KMS-11 (cell line): ENCODE measurements around the gene FIGNL2.
"Not testable (repeated sequence)": the region's sequence is repeated elsewhere in the genome, so short reads cannot be mapped to it uniquely, and the experiment has no call there.

Source experiments
- H2AFZ ChIP-seq: fragments of 200-600 bp; sonication (generic); 2 replicates; pipeline ENCODE4 v1.6.1; 2016; ENCODE audit warnings: antibody characterized with exemption, mixed run types, low read depth
- H3K27ac ChIP-seq: fragments of 200-600 bp; sonication (generic); 2 replicates; pipeline ENCODE4 v1.6.1; 2016; ENCODE audit warnings: mild to moderate bottlenecking, mixed run types
- H3K27me3 ChIP-seq: fragments of 200-600 bp; sonication (generic); 2 replicates; pipeline ENCODE4 v1.6.1; 2017; ENCODE audit warnings: mild to moderate bottlenecking, low read depth, mixed run types, moderate library complexity; ENCODE audit not compliant: insufficient read depth
- H3K36me3 ChIP-seq: fragments of 200-600 bp; sonication (generic); 2 replicates; pipeline ENCODE4 v1.6.1; 2017; ENCODE audit warnings: mild to moderate bottlenecking, mixed run types; ENCODE audit not compliant: insufficient read depth
- H3K4me1 ChIP-seq: fragments of 200-600 bp; sonication (generic); 2 replicates; pipeline ENCODE4 v1.6.1; 2016; ENCODE audit warnings: mild to moderate bottlenecking, low read depth, mixed run types; ENCODE audit not compliant: poor library complexity, severe bottlenecking
- H3K4me2 ChIP-seq: fragments of 200-600 bp; sonication (generic); 2 replicates; pipeline ENCODE4 v1.7.0; 2016; ENCODE audit warnings: mild to moderate bottlenecking, mixed run types
- H3K4me3 ChIP-seq: fragments of 200-600 bp; sonication (generic); IDR thresholded peaks from 2 replicates; pipeline ENCODE4 v1.6.1; 2017; ENCODE audit warnings: low read depth, low read length, mixed read lengths; ENCODE audit not compliant: insufficient read depth
- H3K79me2 ChIP-seq: fragments of 200-600 bp; sonication (generic); 2 replicates; pipeline ENCODE4 v1.6.1; 2016; ENCODE audit warnings: low read depth, mixed run types; ENCODE audit not compliant: insufficient read depth
- H3K9ac ChIP-seq: fragments of 200-600 bp; sonication (generic); 2 replicates; pipeline ENCODE4 v1.6.1; 2016; ENCODE audit warnings: mild to moderate bottlenecking, mixed run types
- H4K20me1 ChIP-seq: fragments of 200-600 bp; sonication (generic); 2 replicates; pipeline ENCODE4 v1.6.1; 2016; ENCODE audit warnings: mild to moderate bottlenecking, mixed run types; ENCODE audit not compliant: insufficient read depth
- CTCF ChIP-seq: fragments of 200-600 bp; sonication (generic); conservative IDR thresholded peaks from 2 replicates; pipeline ENCODE4 v1.6.1; 2017; ENCODE audit warnings: low read depth, mild to moderate bottlenecking, antibody characterized with exemption, low read length, moderate library complexity, mixed read lengths

FIGNL2 gene

GRCh38 chr12:51809193-51809592 lies 39.3 kb downstream of the FIGNL2 start:
- H3K9ac ChIP-seq: no peak overlapping the region

GRCh38 chr12:51806896-51807295 lies 41.6 kb downstream of the FIGNL2 start:
- Histone ChIP-seq H3K36me3 (no peaks in the 10 kb centered on the region), H3K79me2 (no peaks in the 10 kb centered on the region), H2AFZ (no peak overlapping the region), H3K27me3 (no peaks in the 10 kb centered on the region), H3K9ac (no peak overlapping the region), H3K27ac (no peak overlapping the region), H3K4me2 (no peak overlapping the region), H3K4me3 (no peak overlapping the region), H4K20me1 (no peaks in the 10 kb centered on the region), H3K4me1 (no peaks in the 10 kb centered on the region)
- TF ChIP-seq CTCF: no peak

More at GRCh38 chr12:51809193-51809592, 39.3 kb downstream of the FIGNL2 start:
- no peak for TF ChIP-seq CTCF
- no peak overlapping the region for H3K27ac ChIP-seq
- no peak overlapping the region for H3K4me2 ChIP-seq
- no peaks in the 10 kb centered on the region for H3K36me3 ChIP-seq
- H3K27me3 ChIP-seq: no peaks in the 10 kb centered on the region
- H2AFZ ChIP-seq: no peak overlapping the region
- no peak overlapping the region for H3K4me3 ChIP-seq
- no peaks in the 10 kb centered on the region for H3K79me2 ChIP-seq
- no peaks in the 10 kb centered on the region for H4K20me1 ChIP-seq
- H3K4me1 ChIP-seq: no peaks in the 10 kb centered on the region

GRCh38 chr12:51801027-51801426 lies 47.5 kb downstream of the FIGNL2 start:
- H2AFZ ChIP-seq: no peak overlapping the region
- H4K20me1 ChIP-seq: no peaks in the 10 kb centered on the region
- no peaks in the 10 kb centered on the region for H3K36me3 ChIP-seq
- H3K79me2 ChIP-seq: no peaks in the 10 kb centered on the region
- H3K27ac ChIP-seq: no peak overlapping the region
- no peaks in the 10 kb centered on the region for H3K27me3 ChIP-seq
- no peak overlapping the region for H3K9ac ChIP-seq
- H3K4me3 ChIP-seq: no peak overlapping the region
- no peak overlapping the region for H3K4me2 ChIP-seq
- H3K4me1 ChIP-seq: no peaks in the 10 kb centered on the region
- no peak for TF ChIP-seq CTCF

GRCh38 chr12:51798501-51798900 lies 50.0 kb downstream of the FIGNL2 start:
- Histone ChIP-seq H3K27ac (no peak overlapping the region), H4K20me1 (no peaks in the 10 kb centered on the region), H3K4me1 (no peaks in the 10 kb centered on the region), H3K4me3 (no peak overlapping the region), H3K9ac (no peak overlapping the region), H2AFZ (no peak overlapping the region), H3K27me3 (no peaks in the 10 kb centered on the region), H3K36me3 (no peaks in the 10 kb centered on the region), H3K4me2 (no peak overlapping the region), H3K79me2 (no peaks in the 10 kb centered on the region)
- TF ChIP-seq CTCF: no peak

GRCh38 chr12:51798051-51798450 lies 50.5 kb downstream of the FIGNL2 start:
- not testable (repeated sequence) for H3K27ac ChIP-seq, H3K27me3 ChIP-seq, H2AFZ ChIP-seq, H3K79me2 ChIP-seq, H3K36me3 ChIP-seq, H3K4me2 ChIP-seq, H3K4me3 ChIP-seq, H3K4me1 ChIP-seq, H3K9ac ChIP-seq, H4K20me1 ChIP-seq
